Endothelial cell of umbilical vein (primary cell): ENCODE measurements around the gene ACOT7. TPM values are rescaled to one million over a fixed set of nuclear protein-coding genes. Genes with fewer than 3 reads are reported as not detected.

Experiments
- BruUV-seq: library from RNA; stranded (reverse); fragments of 400-500 nt; replicated peaks from 2 replicates; lab custom pipeline; 2021; lab: Mats Ljungman, UMichigan
- CTCF ChIA-PET: fragments of 300-600, 350-600 bp; sonication (Branson Sonifier 250); formaldehyde crosslinking; loops from one replicate; lab custom pipeline; 2021; ENCODE audit warnings: antibody characterized with exemption, inconsistent platforms; lab: Charles Lee
- POLR2A ChIA-PET: fragments of 300-600, 350-600 bp; sonication (Branson Sonifier 250); formaldehyde crosslinking; loops from one replicate; lab custom pipeline; 2021; ENCODE audit warnings: antibody characterized with exemption, inconsistent platforms; lab: Charles Lee
- DNase-seq: peaks from one replicate; pipeline ENCODE4 v3.0.0-alpha.2; 2011; ENCODE audit warnings: low read depth, low spot score
- FAIRE-seq: peaks from 2 replicates; lab custom pipeline; 2011; peaks lifted over from hg19 to GRCh38; lab: Jason Lieb, UNC
- H2AFZ ChIP-seq: 2 replicates; pipeline ENCODE4 v1.6.0; 2012; ENCODE audit warnings: low read depth, low read length, control low read depth, inconsistent platforms
- H3K27ac ChIP-seq: 2 replicates; pipeline ENCODE4 v1.5.1; 2011; ENCODE audit warnings: low read depth, mild to moderate bottlenecking, control low read depth, low read length, moderate library complexity; ENCODE audit not compliant: insufficient read depth
- H3K27me3 ChIP-seq, 2 experiments: 2 replicates each; pipeline versions ENCODE4 v1.6.0 to v1.6.1; 2011; ENCODE audit warnings: low read length in 2 of 2, mixed read lengths in 1 of 2; ENCODE audit not compliant: control insufficient read depth in 2 of 2, insufficient read depth in 2 of 2
- H3K36me3 ChIP-seq, 2 experiments: 2 replicates in 1 of 2; 3 replicates in 1 of 2; pipeline ENCODE4 v1.5.1; 2011; ENCODE audit warnings: low read length in 2 of 2, mild to moderate bottlenecking in 1 of 2, moderate library complexity in 1 of 2; ENCODE audit not compliant: control insufficient read depth in 2 of 2, insufficient read depth in 2 of 2; ENCODE audit errors: extremely low read depth in 1 of 2
- H3K4me1 ChIP-seq: 3 replicates; pipeline ENCODE4 v1.5.1; 2011; ENCODE audit warnings: mild to moderate bottlenecking, low read length; ENCODE audit not compliant: control insufficient read depth, insufficient read depth; ENCODE audit errors: extremely low read depth
- H3K4me2 ChIP-seq: 2 replicates; pipeline ENCODE4 v1.6.1; 2011; ENCODE audit warnings: low read length, control low read depth, mixed read lengths; ENCODE audit not compliant: insufficient read depth
- H3K4me3 ChIP-seq, 3 experiments: fragments of 200-600 bp in 1 of 3; sonication (generic), shearing (Covaris generic) in 1 of 3; replicated peaks in 1 of 3; 2 replicates each; pipeline ENCODE4 v1.5.1; 2011 to 2016; ENCODE audit warnings: control low read depth in 3 of 3, low read length in 3 of 3, mild to moderate bottlenecking in 2 of 3, inconsistent platforms in 1 of 3, low read depth in 1 of 3, moderate library complexity in 1 of 3; ENCODE audit not compliant: insufficient read depth in 1 of 3
- H3K79me2 ChIP-seq: 2 replicates; pipeline ENCODE4 v1.6.0; 2012; ENCODE audit warnings: low read length, inconsistent platforms; ENCODE audit not compliant: control insufficient read depth, insufficient read depth
- H3K9ac ChIP-seq: replicated peaks from 2 replicates; pipeline ENCODE3; 2011; ENCODE audit warnings: low read length, control low read depth; ENCODE audit not compliant: insufficient read depth; ENCODE audit errors: extremely low read depth
- H3K9me1 ChIP-seq: replicated peaks from 3 replicates; pipeline ENCODE4 v1.6.0; 2011; ENCODE audit warnings: mild to moderate bottlenecking, low read length; ENCODE audit not compliant: control insufficient read depth, insufficient read depth; ENCODE audit errors: extremely low read depth
- H3K9me3 ChIP-seq: replicated peaks from 2 replicates; pipeline ENCODE4 v1.5.1; 2012; ENCODE audit warnings: low read length, inconsistent platforms; ENCODE audit not compliant: control insufficient read depth, insufficient read depth
- H4K20me1 ChIP-seq: replicated peaks from 2 replicates; pipeline ENCODE3; 2011; ENCODE audit warnings: mild to moderate bottlenecking, low read length; ENCODE audit not compliant: control insufficient read depth, insufficient read depth; ENCODE audit errors: extremely low read depth
- EZH2 ChIP-seq: IDR thresholded peaks from 2 replicates; pipeline ENCODE4 v1.6.1; 2012; ENCODE audit warnings: borderline replicate concordance, low read depth, mild to moderate bottlenecking, moderate library complexity, low read length, inconsistent platforms; ENCODE audit not compliant: severe bottlenecking
- FOS ChIP-seq: IDR thresholded peaks from 2 replicates; pipeline ENCODE4 v1.6.1; 2011; ENCODE audit warnings: mild to moderate bottlenecking, low read length, moderate library complexity, borderline replicate concordance; ENCODE audit not compliant: insufficient read depth
- GATA2 ChIP-seq: IDR thresholded peaks from 2 replicates; pipeline ENCODE4 v1.7.0; 2011; ENCODE audit warnings: low read depth, mild to moderate bottlenecking, moderate library complexity, mixed read lengths, low read length; ENCODE audit not compliant: insufficient read length, insufficient read depth
- JUN ChIP-seq: IDR thresholded peaks from 2 replicates; pipeline ENCODE4 v1.6.1; 2011; ENCODE audit warnings: borderline replicate concordance, low read depth; ENCODE audit not compliant: insufficient read length, insufficient read depth
- MYC ChIP-seq: IDR thresholded peaks from one replicate; pipeline ENCODE4 v1.6.1; 2011; ENCODE audit warnings: mild to moderate bottlenecking, low read depth, low read length
- POLR2A ChIP-seq: IDR thresholded peaks from 2 replicates; pipeline ENCODE4 v1.6.1; 2012; ENCODE audit warnings: low read depth, mild to moderate bottlenecking, control low read depth, low read length
- POLR2AphosphoS5 ChIP-seq: IDR thresholded peaks from 2 replicates; pipeline ENCODE4 v1.6.1; 2012; ENCODE audit warnings: low read depth, mild to moderate bottlenecking, control low read depth, low read length, moderate library complexity; ENCODE audit not compliant: insufficient read depth
- dilution Hi-C: fragments of 300-500 bp; cut with MboI; formaldehyde crosslinking; loops from one replicate; pipeline ENCODE4 v1.15.0; 2019; ENCODE audit warnings: low sequenced_read_pairs; ENCODE audit not compliant: extremely low pct_ligation_motif_present
- intact Hi-C: fragments of 100-400 bp; cut with micrococcal nuclease; formaldehyde crosslinking; loops from one replicate; pipeline ENCODE4 v1.10.0; 2022
- polyA plus RNA-seq, 4 experiments: library from polyadenylated mRNA; depleted of rRNA in 3 of 4; stranded (reverse) in 3 of 4; unstranded in 1 of 4; fragments of >200 nt; gene quantifications; 2 replicates each; pipeline versions ENCODE4 v1.2.1 to v1.2.3, GENCODE V29; 2011 to 2012; ENCODE audit warnings: missing spikeins in 1 of 4
- total RNA-seq: library from RNA; stranded (reverse); gene quantifications from 2 replicates; pipeline ENCODE4 v1.2.3, GENCODE V29; 2021
- TF ChIP-seq, protein P1 (sequence below): IDR thresholded peaks from 2 replicates; pipeline ENCODE4 v1.6.1; 2011; ENCODE audit not compliant: insufficient read depth, insufficient read length
- TF ChIP-seq, protein P2 (sequence below), 2 donors: IDR thresholded peaks; 1 replicate in 1 of 2; 2 replicates in 1 of 2; pipeline ENCODE4 v1.5.1; 2011; ENCODE audit warnings: low read length in 2 of 2, mild to moderate bottlenecking in 2 of 2, moderate library complexity in 2 of 2, control low read depth in 1 of 2, inconsistent platforms in 1 of 2, low read depth in 1 of 2; ENCODE audit not compliant: insufficient read depth in 1 of 2; ENCODE audit errors: extremely low read depth in 1 of 2

The ACOT7 gene
- total and polyA plus RNA-seq, 2 donors (not counting 3 experiments of a cell fraction or from before 2014, with no cell fraction given) = 69.4 to 105 TPM

DNA sequence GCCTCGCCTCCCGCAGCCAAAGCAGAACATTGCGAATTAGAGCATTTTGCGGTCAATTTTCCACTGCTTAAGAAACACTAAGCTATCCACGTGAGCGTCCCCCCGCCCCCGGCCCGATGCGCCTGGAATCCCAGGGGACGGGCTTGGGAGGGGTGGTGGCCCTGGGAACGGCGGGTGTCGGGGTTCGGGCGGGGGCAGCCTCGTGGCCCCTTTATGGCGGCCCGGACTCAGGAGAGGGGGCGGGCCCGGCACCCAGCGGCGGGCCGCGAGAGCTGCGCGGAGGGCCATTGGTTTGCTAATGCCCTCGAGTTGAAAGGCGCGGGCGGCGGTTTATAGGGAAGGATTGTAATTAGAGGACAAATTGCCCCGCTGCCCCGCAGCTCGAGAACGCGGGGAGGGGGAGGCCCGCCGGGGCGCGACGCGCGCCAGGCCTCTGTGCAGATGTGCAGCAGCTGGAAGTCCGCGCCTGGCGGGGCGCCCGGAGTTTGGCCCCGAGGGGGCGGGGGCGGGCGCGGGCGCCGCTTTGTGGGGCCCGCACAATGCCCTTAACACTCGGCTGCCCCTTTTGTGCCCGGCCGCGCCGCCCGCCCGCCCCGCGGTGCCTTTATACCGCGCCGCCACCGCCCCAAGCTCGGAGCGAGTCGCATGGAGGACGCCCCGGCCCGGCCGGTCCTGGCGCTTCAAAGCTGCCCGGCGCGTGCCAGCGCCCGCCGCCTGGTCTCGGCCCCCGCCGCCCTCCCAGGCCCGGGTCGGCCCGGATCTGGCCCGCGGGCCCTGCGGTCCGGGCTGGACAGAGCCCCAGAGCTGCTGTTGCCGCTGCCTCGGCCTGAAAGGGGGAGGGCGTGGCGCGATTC, 151.5 kb downstream of the ACOT7 start:
- dilution Hi-C loops = no loop called here
- no peak overlapping the region for H3K9ac ChIP-seq
- H2AFZ ChIP-seq = no peak overlapping the region

DNA sequence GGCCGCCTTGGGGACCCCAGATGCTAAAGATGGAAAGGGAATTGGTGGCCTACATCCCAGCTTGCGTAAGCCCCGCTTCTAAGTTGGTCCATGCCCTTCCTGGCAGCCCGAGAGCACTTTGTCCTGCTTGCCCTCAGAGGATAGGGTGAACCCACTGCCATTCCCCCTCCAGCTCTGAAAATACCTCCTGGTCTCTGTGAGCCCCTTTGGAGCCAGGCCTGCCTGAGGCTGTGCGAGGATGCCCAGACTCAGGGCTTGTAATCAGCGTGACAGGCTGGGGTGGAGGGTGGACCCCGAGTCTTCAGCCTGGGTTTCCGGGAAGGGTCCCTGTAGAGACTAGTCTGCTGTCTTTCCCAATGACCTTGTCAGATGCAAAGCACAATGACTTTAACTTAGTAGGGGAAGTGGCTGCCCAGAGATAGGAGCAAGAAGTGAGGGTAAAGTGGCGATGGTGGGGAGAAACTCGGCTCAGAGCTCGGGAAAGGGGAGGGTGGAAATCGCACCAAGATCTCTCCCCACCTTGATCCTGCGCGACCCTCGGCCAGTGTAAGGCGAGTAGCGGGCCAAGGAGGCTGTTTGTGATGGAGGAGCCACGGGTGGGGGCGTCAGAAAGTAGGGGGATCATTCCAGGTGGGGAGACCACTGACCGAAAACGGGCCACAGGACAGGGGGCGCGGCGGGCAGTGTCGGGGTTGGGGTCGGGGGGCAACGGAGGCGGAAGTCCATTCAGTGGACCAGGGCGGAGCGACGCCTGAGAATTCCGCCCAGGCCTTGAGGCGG, 152.3 kb downstream of the ACOT7 start:
- ChIA-PET POLR2A (no interaction called here), CTCF (interaction anchor here (0.6 to 2.1 kb wide), 7 partner anchors 15 to 189 kb away, joined by 3 to 11 read pairs (median 4); partner anchors contain the start of gene RNF207)
- H3K9me3 ChIP-seq = no peaks in the 10 kb centered on the region

More for the DNA sequence above, 151.5 kb downstream of the ACOT7 start:
- Histone ChIP-seq H3K27ac (no peak overlapping the region), H3K27me3 (peaks cover 41 to 50% of the 10 kb centered on the region in 2 experiments), H3K4me2 (no peak overlapping the region), H3K4me1 (peaks cover 5% of the 10 kb centered on the region), H4K20me1 (no peaks in the 10 kb centered on the region), H3K36me3 (no peaks in the 10 kb centered on the region), H3K9me1 (no peaks in the 10 kb centered on the region), H3K4me3 (no peak overlapping the region), H3K79me2 (no peaks in the 10 kb centered on the region), H3K9me3 (no peaks in the 10 kb centered on the region)
- TF ChIP-seq POLR2AphosphoS5 (no peak), POLR2A (no peak), EZH2 (peak; percentile 99)
- TF ChIP-seq, protein P1, sequence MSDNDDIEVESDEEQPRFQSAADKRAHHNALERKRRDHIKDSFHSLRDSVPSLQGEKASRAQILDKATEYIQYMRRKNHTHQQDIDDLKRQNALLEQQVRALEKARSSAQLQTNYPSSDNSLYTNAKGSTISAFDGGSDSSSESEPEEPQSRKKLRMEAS = no peak
- BruUV-seq = no TSS peak
- FAIRE-seq (no peak), DNase-seq (no peak)
- CTCF ChIA-PET = interaction anchor here (0.7 to 3.3 kb wide), 10 partner anchors 14 to 200 kb away, joined by 3 to 33 read pairs (median 4); partner anchors contain the start of gene RNF207
- POLR2A ChIA-PET = no interaction called here
- intact Hi-C loops = loop anchor here (2.0 kb wide), 1 partner anchor 183 kb away; no protein-coding TSS in a partner anchor

More for the DNA sequence above, 152.3 kb downstream of the ACOT7 start:
- DNase-seq (no peak), FAIRE-seq (no peak)
- no peak for TF ChIP-seq MYC
- TF ChIP-seq EZH2 = no peak
- TF ChIP-seq POLR2A = no peak
- TF ChIP-seq, protein P1 = no peak
- no peak for TF ChIP-seq POLR2AphosphoS5
- no peak for TF ChIP-seq GATA2
- TF ChIP-seq, protein P2, sequence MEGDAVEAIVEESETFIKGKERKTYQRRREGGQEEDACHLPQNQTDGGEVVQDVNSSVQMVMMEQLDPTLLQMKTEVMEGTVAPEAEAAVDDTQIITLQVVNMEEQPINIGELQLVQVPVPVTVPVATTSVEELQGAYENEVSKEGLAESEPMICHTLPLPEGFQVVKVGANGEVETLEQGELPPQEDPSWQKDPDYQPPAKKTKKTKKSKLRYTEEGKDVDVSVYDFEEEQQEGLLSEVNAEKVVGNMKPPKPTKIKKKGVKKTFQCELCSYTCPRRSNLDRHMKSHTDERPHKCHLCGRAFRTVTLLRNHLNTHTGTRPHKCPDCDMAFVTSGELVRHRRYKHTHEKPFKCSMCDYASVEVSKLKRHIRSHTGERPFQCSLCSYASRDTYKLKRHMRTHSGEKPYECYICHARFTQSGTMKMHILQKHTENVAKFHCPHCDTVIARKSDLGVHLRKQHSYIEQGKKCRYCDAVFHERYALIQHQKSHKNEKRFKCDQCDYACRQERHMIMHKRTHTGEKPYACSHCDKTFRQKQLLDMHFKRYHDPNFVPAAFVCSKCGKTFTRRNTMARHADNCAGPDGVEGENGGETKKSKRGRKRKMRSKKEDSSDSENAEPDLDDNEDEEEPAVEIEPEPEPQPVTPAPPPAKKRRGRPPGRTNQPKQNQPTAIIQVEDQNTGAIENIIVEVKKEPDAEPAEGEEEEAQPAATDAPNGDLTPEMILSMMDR (IDR thresholded peaks at IDR 0.05; ENCODE audit: extremely low read depth in 1 of 2, insufficient read depth in 1 of 2, low read depth in 1 of 2, low read length in 2 of 2) = no peak
- no peak for TF ChIP-seq JUN
- TF ChIP-seq FOS = no peak
- no TSS peak for BruUV-seq
- Histone ChIP-seq H3K36me3 (no peaks in the 10 kb centered on the region), H3K4me2 (no peak overlapping the region), H2AFZ (no peak overlapping the region), H3K27ac (no peak overlapping the region), H3K27me3 (peaks cover 41 to 50% of the 10 kb centered on the region in 2 experiments), H3K79me2 (no peaks in the 10 kb centered on the region), H4K20me1 (no peaks in the 10 kb centered on the region), H3K9ac (no peak overlapping the region), H3K4me1 (peaks cover 2% of the 10 kb centered on the region), H3K4me3 (no peak overlapping the region), H3K9me1 (no peaks in the 10 kb centered on the region)
- intact Hi-C loops (loop anchor here (2.0 kb wide), 1 partner anchor 182 kb away; no protein-coding TSS in a partner anchor), dilution Hi-C loops (no loop called here)
